Natural killer cell (primary cell): ENCODE results near the gene SAA4. TPM values are rescaled to one million over a fixed set of nuclear protein-coding genes. Genes with fewer than 3 reads are reported as not detected.
"Not testable (repeated sequence)": the region's sequence is repeated elsewhere in the genome, so short reads cannot be mapped to it uniquely, and the experiment has no call there.

Source experiments
- ATAC-seq, 3 donors: fragments of 150-1000 bp in 2 of 3; fragments of 200-7000 bp in 1 of 3; cut with Tn5 transposase; 1 replicate in 1 of 3; 2 replicates in 2 of 3; pipeline ENCODE4 v1.10.0; 2021; ENCODE audit warnings: mild to moderate bottlenecking in 2 of 3, moderate library complexity in 2 of 3
- DNase-seq, 2 donors: peaks; one replicate each; pipeline versions ENCODE4 v3.0.0 to v3.0.0-alpha.2; 2013 to 2021; ENCODE audit warnings: mixed read lengths in 1 of 2
- H3K27ac ChIP-seq: one replicate; pipeline ENCODE4 v1.5.1; 2013; ENCODE audit warnings: mild to moderate bottlenecking, low read length
- H3K27me3 ChIP-seq: one replicate; pipeline ENCODE4 v1.6.1; 2013; ENCODE audit warnings: low read length; ENCODE audit not compliant: control insufficient read depth, insufficient read depth
- H3K36me3 ChIP-seq: one replicate; pipeline ENCODE4 v1.6.1; 2013; ENCODE audit warnings: low read length; ENCODE audit not compliant: control insufficient read depth, insufficient read depth
- H3K4me1 ChIP-seq: one replicate; pipeline ENCODE4 v1.6.1; 2013; ENCODE audit warnings: low read length; ENCODE audit not compliant: control insufficient read depth, insufficient read depth
- H3K4me3 ChIP-seq: one replicate; pipeline ENCODE4 v1.5.1; 2013; ENCODE audit warnings: low read length
- H3K9me3 ChIP-seq: one replicate; pipeline ENCODE4 v1.6.1; 2013; ENCODE audit warnings: low read length; ENCODE audit not compliant: control insufficient read depth, insufficient read depth
- H3K27ac Mint-ChIP-seq, 2 donors: one replicate each; pipeline ENCODE4 v1.8.0; 2022; ENCODE audit warnings: mild to moderate bottlenecking in 2 of 2, mixed read lengths in 2 of 2, moderate library complexity in 1 of 2
- H3K27me3 Mint-ChIP-seq, 2 donors: one replicate each; pipeline ENCODE4 v1.8.0; 2022; ENCODE audit warnings: low read depth in 2 of 2, mixed read lengths in 2 of 2
- H3K36me3 Mint-ChIP-seq: one replicate; pipeline ENCODE4 v1.8.0; 2022; ENCODE audit warnings: mixed read lengths
- H3K4me1 Mint-ChIP-seq, 2 donors: one replicate each; pipeline ENCODE4 v1.8.0; 2022; ENCODE audit warnings: mixed read lengths in 2 of 2
- H3K4me3 Mint-ChIP-seq: one replicate; pipeline ENCODE4 v1.8.0; 2022; ENCODE audit warnings: mild to moderate bottlenecking, moderate library complexity, mixed read lengths
- H3K9me3 Mint-ChIP-seq, 2 donors: one replicate each; pipeline ENCODE4 v1.8.0; 2022; ENCODE audit warnings: mixed read lengths in 2 of 2
- WGBS: methylation state at CpG from one replicate; pipeline ENCODE4 v1.1.7; 2013; ENCODE audit warnings: missing lambda C conversion rate; ENCODE audit not compliant: insufficient coverage; 5-methylcytosine and 5-hydroxymethylcytosine counted together
- intact Hi-C: fragments of 100-400 bp; cut with micrococcal nuclease; formaldehyde crosslinking; loops from one replicate; pipeline ENCODE4 v1.14.2; 2022
- total RNA-seq, 4 donors: library from RNA; stranded (reverse); fragments of 120-200 nt in 1 of 4; gene quantifications; one replicate each; pipeline versions ENCODE4 v1.2.3 to v1.2.4, GENCODE V29; 2013 to 2022
- TF ChIP-seq, protein P1 (sequence below): fragments of 200-600 bp; IDR thresholded peaks from one replicate; pipeline ENCODE4 v1.8.0; 2022; ENCODE audit warnings: antibody characterized with exemption

The SAA4 gene
- total RNA-seq, 3 donors from 2014 or later (not counting 1 experiment from before 2014, with no cell fraction given), result 0.54 TPM; not detected in 2

DNA sequence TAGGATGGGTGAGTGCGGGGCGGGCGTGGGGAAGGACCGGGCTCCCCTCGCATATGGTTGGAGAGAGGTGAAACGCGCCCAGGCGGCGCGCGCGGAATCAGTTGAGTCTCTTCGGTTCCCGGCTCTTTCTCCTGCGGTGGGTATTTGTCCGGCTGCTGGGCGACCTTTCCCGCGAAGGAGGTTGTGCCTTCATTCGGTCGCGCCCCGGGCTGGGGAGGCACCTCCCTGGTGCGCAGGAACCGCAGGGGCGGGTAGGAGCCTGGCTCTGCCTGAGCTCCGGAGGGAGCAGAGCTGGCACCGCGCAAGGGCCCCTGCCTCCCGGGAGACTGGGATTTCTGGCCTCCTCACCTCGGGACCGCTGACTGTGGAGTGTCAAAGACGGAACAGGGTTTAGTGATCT, 27.5 kb downstream of the SAA4 start:
- Mint-ChIP-seq H3K4me3 (no peak overlapping the region), H3K36me3 (no peaks in the 10 kb centered on the region), H3K4me1 (no peaks in the 10 kb centered on the region), H3K27ac (no peak overlapping the region), H3K9me3 (no peaks in the 10 kb centered on the region), H3K27me3 (peaks cover 34 to 65% of the 10 kb centered on the region in 2 donors)
- 28% methylated on average over 33 of the region's 33 CpGs for WGBS
- ATAC-seq (no peak), DNase-seq (no peak)
- H3K9me3 ChIP-seq, result no peaks in the 10 kb centered on the region
- no peaks in the 10 kb centered on the region for H3K4me1 ChIP-seq
- TF ChIP-seq, protein P1, sequence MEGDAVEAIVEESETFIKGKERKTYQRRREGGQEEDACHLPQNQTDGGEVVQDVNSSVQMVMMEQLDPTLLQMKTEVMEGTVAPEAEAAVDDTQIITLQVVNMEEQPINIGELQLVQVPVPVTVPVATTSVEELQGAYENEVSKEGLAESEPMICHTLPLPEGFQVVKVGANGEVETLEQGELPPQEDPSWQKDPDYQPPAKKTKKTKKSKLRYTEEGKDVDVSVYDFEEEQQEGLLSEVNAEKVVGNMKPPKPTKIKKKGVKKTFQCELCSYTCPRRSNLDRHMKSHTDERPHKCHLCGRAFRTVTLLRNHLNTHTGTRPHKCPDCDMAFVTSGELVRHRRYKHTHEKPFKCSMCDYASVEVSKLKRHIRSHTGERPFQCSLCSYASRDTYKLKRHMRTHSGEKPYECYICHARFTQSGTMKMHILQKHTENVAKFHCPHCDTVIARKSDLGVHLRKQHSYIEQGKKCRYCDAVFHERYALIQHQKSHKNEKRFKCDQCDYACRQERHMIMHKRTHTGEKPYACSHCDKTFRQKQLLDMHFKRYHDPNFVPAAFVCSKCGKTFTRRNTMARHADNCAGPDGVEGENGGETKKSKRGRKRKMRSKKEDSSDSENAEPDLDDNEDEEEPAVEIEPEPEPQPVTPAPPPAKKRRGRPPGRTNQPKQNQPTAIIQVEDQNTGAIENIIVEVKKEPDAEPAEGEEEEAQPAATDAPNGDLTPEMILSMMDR, result no peak
- intact Hi-C loops, result no loop called here
- H3K27me3 ChIP-seq, result no peaks in the 10 kb centered on the region
- H3K27ac ChIP-seq, result no peak overlapping the region
- H3K4me3 ChIP-seq, result no peak overlapping the region
- H3K36me3 ChIP-seq, result no peaks in the 10 kb centered on the region

DNA sequence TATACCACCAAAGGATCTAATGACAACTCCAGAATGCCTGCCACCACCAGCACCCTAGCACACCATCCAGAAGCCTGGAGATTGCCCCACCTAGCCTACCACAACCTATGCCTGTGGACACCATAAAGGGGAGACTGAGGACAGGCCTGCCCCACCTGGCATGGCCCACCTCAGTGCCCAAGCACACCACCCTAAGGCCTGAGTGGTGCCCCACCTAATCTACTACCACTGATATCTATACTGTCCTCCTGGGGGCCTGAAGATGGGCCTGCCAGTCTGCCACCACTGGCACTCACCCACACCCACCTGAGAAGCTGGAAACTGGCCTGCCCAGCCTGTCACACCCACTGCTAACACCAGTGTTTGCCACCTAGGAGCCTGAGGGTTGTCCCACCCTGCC, 31.8 kb downstream of the SAA4 start:
- Histone ChIP-seq H3K4me3 (no peak overlapping the region), H3K27ac (no peak overlapping the region), H3K27me3 (peaks cover 3% of the 10 kb centered on the region), H3K9me3 (no peaks in the 10 kb centered on the region), H3K36me3 (no peaks in the 10 kb centered on the region), H3K4me1 (no peaks in the 10 kb centered on the region)
- Mint-ChIP-seq H3K4me1 (no peaks in the 10 kb centered on the region), H3K9me3 (no peaks in the 10 kb centered on the region), H3K27me3 (peaks cover 46 to 69% of the 10 kb centered on the region in 2 donors), H3K4me3 (no peak overlapping the region), H3K27ac (no peak overlapping the region), H3K36me3 (no peaks in the 10 kb centered on the region)
- no peak for DNase-seq
- TF ChIP-seq, protein P1, result no peak
- intact Hi-C loops, result no loop called here
- no peak for ATAC-seq

DNA sequence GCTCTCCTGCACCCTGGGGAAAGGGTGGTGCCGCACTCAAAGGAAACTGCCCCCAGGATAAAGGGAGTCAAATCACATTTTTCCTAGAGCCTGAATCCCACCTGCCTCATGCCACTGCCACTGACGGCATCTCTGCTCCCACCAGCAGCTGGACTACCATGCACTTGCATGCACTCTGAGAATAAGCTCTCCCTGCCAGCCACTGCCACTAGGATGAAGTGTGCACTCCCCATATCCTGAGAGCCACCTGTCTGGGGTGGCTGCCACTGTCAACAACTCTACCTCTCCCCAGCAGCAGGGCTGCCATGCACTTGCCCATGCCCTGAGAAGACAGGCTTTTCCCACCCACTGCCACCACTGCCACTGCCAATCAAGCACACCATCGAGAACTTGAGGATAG, 32.4 kb downstream of the SAA4 start:
- no peaks in the 10 kb centered on the region for H3K4me1 Mint-ChIP-seq
- ATAC-seq, result no peak
- peaks cover 49 to 68% of the 10 kb centered on the region in 2 donors for H3K27me3 Mint-ChIP-seq
- TF ChIP-seq, protein P1, result no peak
- H3K36me3 Mint-ChIP-seq, result no peaks in the 10 kb centered on the region
- intact Hi-C loops, result no loop called here
- no peak overlapping the region for H3K4me3 ChIP-seq
- H3K9me3 Mint-ChIP-seq, result no peaks in the 10 kb centered on the region
- no peak overlapping the region for H3K27ac Mint-ChIP-seq
- H3K36me3 ChIP-seq, result no peaks in the 10 kb centered on the region
- peaks cover 3% of the 10 kb centered on the region for H3K27me3 ChIP-seq
- no peaks in the 10 kb centered on the region for H3K9me3 ChIP-seq
- no peak overlapping the region for H3K4me3 Mint-ChIP-seq
- H3K4me1 ChIP-seq, result no peaks in the 10 kb centered on the region
- 87% methylated on average over 3 of the region's 3 CpGs for WGBS
- DNase-seq, result no peak
- H3K27ac ChIP-seq, result no peak overlapping the region

DNA sequence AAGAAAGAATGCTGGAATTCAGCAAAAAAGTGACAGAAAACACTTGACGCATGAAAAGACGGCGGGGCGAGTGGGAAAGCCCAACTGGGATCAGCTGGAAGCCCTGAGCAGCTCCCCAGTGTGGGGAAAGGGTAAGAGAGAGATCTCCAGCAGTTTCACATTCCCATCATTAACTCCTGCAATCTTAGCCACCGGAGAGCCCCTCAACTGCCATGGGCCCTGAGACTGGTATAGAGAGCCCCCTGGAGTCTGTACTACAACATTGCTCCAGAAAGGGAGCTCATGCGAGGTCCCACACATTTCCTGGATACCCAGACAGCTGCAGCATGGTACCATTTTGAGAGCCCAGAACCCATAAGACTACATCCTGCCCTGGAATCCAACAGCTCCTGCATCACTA, 32.9 kb downstream of the SAA4 start:
- H3K4me3 ChIP-seq, result no peak overlapping the region
- H3K4me3 Mint-ChIP-seq, result no peak overlapping the region
- 35% methylated on average over 6 of the region's 6 CpGs for WGBS
- H3K27ac Mint-ChIP-seq, result no peak overlapping the region
- peaks cover 49 to 73% of the 10 kb centered on the region in 2 donors for H3K27me3 Mint-ChIP-seq
- H3K9me3 Mint-ChIP-seq, result no peaks in the 10 kb centered on the region
- peaks cover 3% of the 10 kb centered on the region for H3K27me3 ChIP-seq
- H3K9me3 ChIP-seq, result no peaks in the 10 kb centered on the region
- DNase-seq, result no peak
- H3K36me3 ChIP-seq, result no peaks in the 10 kb centered on the region
- TF ChIP-seq, protein P1, result no peak
- no peak overlapping the region for H3K27ac ChIP-seq
- intact Hi-C loops, result no loop called here
- H3K4me1 Mint-ChIP-seq, result no peaks in the 10 kb centered on the region
- ATAC-seq, result no peak
- H3K4me1 ChIP-seq, result no peaks in the 10 kb centered on the region
- H3K36me3 Mint-ChIP-seq, result no peaks in the 10 kb centered on the region

DNA sequence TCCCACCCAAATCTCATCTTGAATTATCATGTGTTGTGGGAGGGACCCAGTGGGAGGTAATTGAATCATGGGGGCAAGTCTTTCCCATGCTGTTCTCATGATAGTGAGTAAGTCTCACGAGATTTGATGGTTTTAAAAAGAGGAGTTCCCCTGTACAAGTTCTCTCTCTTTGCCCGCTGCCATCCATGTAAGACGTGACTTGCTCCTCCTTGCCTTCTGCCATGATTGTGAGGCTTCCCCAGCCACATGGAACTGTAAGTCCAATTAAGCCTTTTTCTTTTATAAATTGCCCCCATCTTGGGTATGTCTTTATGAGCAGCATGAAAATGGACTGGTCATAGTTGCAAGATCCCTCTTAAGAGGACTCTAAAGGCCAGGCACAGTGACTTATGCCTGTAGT, 38.9 kb downstream of the SAA4 start:
- H3K27ac Mint-ChIP-seq, DNase-seq, H3K4me3 Mint-ChIP-seq, ATAC-seq, H3K4me1 ChIP-seq, H3K36me3 Mint-ChIP-seq, H3K4me3 ChIP-seq, H3K9me3 Mint-ChIP-seq, H3K4me1 Mint-ChIP-seq, H3K36me3 ChIP-seq, H3K27ac ChIP-seq, H3K27me3 ChIP-seq, H3K9me3 ChIP-seq, intact Hi-C loops: not testable (repeated sequence)
- peaks cover 29 to 53% of the 10 kb centered on the region in 2 donors for H3K27me3 Mint-ChIP-seq
- WGBS, result 63% methylated on average over 3 of the region's 3 CpGs
